ENCODE results near the gene LPCAT4. TPM values are rescaled to one million over a fixed set of nuclear protein-coding genes. Genes with fewer than 3 reads are reported as not detected.
"Not testable (repeated sequence)": the region's sequence is repeated elsewhere in the genome, so short reads cannot be mapped to it uniquely, and the experiment has no call there.

LPCAT4 gene, protein sequence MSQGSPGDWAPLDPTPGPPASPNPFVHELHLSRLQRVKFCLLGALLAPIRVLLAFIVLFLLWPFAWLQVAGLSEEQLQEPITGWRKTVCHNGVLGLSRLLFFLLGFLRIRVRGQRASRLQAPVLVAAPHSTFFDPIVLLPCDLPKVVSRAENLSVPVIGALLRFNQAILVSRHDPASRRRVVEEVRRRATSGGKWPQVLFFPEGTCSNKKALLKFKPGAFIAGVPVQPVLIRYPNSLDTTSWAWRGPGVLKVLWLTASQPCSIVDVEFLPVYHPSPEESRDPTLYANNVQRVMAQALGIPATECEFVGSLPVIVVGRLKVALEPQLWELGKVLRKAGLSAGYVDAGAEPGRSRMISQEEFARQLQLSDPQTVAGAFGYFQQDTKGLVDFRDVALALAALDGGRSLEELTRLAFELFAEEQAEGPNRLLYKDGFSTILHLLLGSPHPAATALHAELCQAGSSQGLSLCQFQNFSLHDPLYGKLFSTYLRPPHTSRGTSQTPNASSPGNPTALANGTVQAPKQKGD
- total RNA-seq: 6.2 and 6.3 TPM in 2 replicates
- 21.8 and 24.2 TPM in 2 replicates for polyA plus RNA-seq
- 20.0 and 21.4 TPM in 2 replicates for polyA plus RNA-seq (2012)
- 27.5 and 34.0 TPM in 2 replicates for polyA minus RNA-seq (ENCODE audit: low replicate concordance)

DNA sequence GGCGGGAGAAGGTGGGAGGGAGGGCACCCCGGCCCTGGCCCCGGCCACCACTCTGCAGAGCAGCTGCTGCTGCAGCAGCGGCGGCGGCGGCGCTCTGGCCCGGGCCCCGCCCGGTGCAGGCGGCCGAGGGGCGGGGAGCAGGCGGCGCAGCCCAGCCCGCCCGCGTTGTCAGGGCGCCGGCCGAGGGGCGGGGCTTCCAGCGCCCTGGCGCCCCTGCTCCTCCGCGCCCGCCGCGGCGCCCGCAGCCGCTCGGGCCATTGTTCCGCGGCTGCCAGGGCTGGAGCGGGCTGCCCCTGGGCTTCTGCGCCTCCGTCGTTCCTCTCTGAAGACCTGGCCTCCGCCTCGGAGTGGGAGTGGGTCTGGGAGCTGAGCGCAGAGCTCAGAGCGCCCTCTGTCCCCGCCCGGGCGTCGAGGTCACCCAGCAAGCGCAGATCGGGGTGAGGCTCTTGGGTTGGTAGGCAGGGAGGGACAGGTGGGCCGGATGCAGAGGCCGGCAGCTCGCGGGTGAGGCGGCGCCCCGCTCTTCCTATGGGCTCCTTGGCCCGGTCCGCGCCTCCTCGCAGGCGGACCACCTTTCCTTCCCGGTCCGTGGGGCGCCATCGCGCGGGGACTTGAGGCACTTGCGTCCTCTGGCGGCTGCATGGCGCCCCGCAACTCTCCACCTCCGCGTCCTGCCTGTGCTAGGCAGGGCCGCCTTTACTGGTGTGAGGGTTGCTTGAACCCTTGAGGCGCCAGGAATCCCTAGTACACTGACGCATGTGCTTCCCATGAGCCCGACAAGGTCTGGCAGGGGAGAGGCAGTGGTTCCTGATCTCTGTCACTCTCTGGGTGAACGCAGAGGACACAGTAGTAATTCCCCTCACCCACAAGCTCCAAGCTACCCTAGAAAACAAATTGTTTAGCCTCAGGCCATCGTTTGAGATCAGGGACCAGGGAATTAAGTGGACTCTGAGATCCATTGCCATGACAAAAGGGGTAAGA is at the start of gene LPCAT4:
Gene LPCAT4, minus strand, starts transcription at position 96 of the 981 bp plus-strand sequence. CDS start 96 bp downstream, outside the sequence.
- Histone ChIP-seq H3K4me1 (ENCODE audit: control insufficient read depth, extremely low read depth, insufficient read depth, low read length) (no peaks in the 10 kb centered on the region), H3K27ac (ENCODE audit: insufficient read depth, low read length) (peak within 1 kb of the TSS; percentile 67), H3K9me3 (ENCODE audit: control insufficient read depth, insufficient read depth, low read depth, low read length) (no peaks in the 10 kb centered on the region), H3K4me3 (replicated peaks in 1 of 4; ENCODE audit: control extremely low read depth in 1 of 4, insufficient read depth in 1 of 4, low read depth in 3 of 4, low read length in 4 of 4) (peak within 1 kb of the TSS; percentile 56 to 92 (median 80)), H3K79me2 (ENCODE audit: control insufficient read depth, insufficient read depth, low read length) (peaks cover 8% of the 10 kb centered on the region), H3K27me3 (ENCODE audit: control insufficient read depth, insufficient read depth, low read length) (no peaks in the 10 kb centered on the region), H4K20me1 (ENCODE audit: control insufficient read depth, extremely low read depth, insufficient read depth, low read length) (no peaks in the 10 kb centered on the region), H3K4me2 (ENCODE audit: extremely low read depth, insufficient read depth, low read length) (peak within 1 kb of the TSS; percentile 87), H3K36me3 (ENCODE audit: control insufficient read depth, insufficient read depth, low read length) (peaks cover under 1% of the 10 kb centered on the region), H2AFZ (ENCODE audit: low read length) (peak within 1 kb of the TSS; percentile 92), H3K9ac (ENCODE audit: insufficient read depth, low read length) (peak within 1 kb of the TSS; percentile 67)
- TF ChIP-seq EZH2 (IDR thresholded peaks at IDR 0.05; ENCODE audit: low read length, missing control alignments): no peak
- TF ChIP-seq, protein P1, sequence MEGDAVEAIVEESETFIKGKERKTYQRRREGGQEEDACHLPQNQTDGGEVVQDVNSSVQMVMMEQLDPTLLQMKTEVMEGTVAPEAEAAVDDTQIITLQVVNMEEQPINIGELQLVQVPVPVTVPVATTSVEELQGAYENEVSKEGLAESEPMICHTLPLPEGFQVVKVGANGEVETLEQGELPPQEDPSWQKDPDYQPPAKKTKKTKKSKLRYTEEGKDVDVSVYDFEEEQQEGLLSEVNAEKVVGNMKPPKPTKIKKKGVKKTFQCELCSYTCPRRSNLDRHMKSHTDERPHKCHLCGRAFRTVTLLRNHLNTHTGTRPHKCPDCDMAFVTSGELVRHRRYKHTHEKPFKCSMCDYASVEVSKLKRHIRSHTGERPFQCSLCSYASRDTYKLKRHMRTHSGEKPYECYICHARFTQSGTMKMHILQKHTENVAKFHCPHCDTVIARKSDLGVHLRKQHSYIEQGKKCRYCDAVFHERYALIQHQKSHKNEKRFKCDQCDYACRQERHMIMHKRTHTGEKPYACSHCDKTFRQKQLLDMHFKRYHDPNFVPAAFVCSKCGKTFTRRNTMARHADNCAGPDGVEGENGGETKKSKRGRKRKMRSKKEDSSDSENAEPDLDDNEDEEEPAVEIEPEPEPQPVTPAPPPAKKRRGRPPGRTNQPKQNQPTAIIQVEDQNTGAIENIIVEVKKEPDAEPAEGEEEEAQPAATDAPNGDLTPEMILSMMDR (conservative IDR thresholded peaks at IDR 0.05 in 1 of 2, IDR thresholded peaks at IDR 0.05 in 1 of 2; ENCODE audit: low read depth in 1 of 2, low read length in 2 of 2): peak; percentile 75 to 80
- DNase-seq (ENCODE audit: low read depth in 2 of 2): peak; percentile 80 to 85

DNA sequence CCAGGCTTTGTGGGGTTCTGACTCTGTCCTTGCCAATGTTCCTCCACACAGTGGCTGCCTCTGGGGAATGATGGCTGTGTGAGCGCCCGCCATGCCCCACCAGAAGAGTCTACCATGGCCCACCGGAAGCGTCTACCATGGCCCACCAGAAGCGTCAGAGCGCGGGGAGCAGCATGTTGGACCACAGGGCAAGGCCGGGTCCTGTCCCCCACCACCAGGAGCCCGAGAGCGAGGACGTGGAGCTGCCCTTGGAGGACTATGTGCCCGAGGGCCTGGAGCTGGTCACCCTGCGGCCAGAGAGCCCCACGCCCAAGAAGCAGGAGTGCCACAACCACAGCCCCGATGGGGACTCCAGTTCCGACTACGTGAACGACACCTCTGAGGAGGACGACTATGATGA is 42.5 kb upstream of the LPCAT4 start:
- H3K4me3 ChIP-seq (replicated peaks in 1 of 4; ENCODE audit: control extremely low read depth in 1 of 4, insufficient read depth in 1 of 4, low read depth in 3 of 4, low read length in 4 of 4); H3K27ac ChIP-seq (ENCODE audit: insufficient read depth, low read length); H3K27me3 ChIP-seq (ENCODE audit: control insufficient read depth, insufficient read depth, low read length); H3K36me3 ChIP-seq (ENCODE audit: control insufficient read depth, insufficient read depth, low read length); H3K4me2 ChIP-seq (ENCODE audit: extremely low read depth, insufficient read depth, low read length); H2AFZ ChIP-seq (ENCODE audit: low read length); H3K79me2 ChIP-seq (ENCODE audit: control insufficient read depth, insufficient read depth, low read length); DNase-seq (ENCODE audit: low read depth in 2 of 2); H3K9me3 ChIP-seq (ENCODE audit: control insufficient read depth, insufficient read depth, low read depth, low read length); H3K9ac ChIP-seq (ENCODE audit: insufficient read depth, low read length); H4K20me1 ChIP-seq (ENCODE audit: control insufficient read depth, extremely low read depth, insufficient read depth, low read length); H3K4me1 ChIP-seq (ENCODE audit: control insufficient read depth, extremely low read depth, insufficient read depth, low read length): not testable (repeated sequence)

DNA sequence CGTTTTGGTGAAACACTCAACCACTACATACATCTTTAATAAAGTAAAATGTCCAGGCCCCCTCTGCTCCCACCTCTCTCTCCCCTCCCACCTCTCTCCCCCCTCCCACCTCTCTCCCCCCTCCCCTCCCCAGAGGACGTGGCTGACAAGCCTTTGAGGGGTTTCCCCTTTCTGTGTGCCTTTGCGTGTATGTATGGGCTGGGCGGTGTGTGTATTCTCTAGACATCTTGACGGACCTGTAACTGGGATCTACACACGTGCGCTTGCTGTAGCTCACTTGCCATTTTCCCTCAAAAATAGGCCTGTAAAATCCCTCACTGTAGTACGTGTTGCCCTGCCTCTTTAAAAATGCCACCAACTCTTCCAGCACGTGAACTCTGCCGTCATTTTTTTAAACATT is 42.0 kb upstream of the LPCAT4 start:
- not testable (repeated sequence) for H4K20me1 ChIP-seq (ENCODE audit: control insufficient read depth, extremely low read depth, insufficient read depth, low read length); H3K4me3 ChIP-seq (replicated peaks in 1 of 4; ENCODE audit: control extremely low read depth in 1 of 4, insufficient read depth in 1 of 4, low read depth in 3 of 4, low read length in 4 of 4); H3K9me3 ChIP-seq (ENCODE audit: control insufficient read depth, insufficient read depth, low read depth, low read length); H3K27ac ChIP-seq (ENCODE audit: insufficient read depth, low read length); H3K27me3 ChIP-seq (ENCODE audit: control insufficient read depth, insufficient read depth, low read length); H3K79me2 ChIP-seq (ENCODE audit: control insufficient read depth, insufficient read depth, low read length); DNase-seq (ENCODE audit: low read depth in 2 of 2); H2AFZ ChIP-seq (ENCODE audit: low read length); H3K4me2 ChIP-seq (ENCODE audit: extremely low read depth, insufficient read depth, low read length); H3K36me3 ChIP-seq (ENCODE audit: control insufficient read depth, insufficient read depth, low read length); H3K9ac ChIP-seq (ENCODE audit: insufficient read depth, low read length); H3K4me1 ChIP-seq (ENCODE audit: control insufficient read depth, extremely low read depth, insufficient read depth, low read length)

DNA sequence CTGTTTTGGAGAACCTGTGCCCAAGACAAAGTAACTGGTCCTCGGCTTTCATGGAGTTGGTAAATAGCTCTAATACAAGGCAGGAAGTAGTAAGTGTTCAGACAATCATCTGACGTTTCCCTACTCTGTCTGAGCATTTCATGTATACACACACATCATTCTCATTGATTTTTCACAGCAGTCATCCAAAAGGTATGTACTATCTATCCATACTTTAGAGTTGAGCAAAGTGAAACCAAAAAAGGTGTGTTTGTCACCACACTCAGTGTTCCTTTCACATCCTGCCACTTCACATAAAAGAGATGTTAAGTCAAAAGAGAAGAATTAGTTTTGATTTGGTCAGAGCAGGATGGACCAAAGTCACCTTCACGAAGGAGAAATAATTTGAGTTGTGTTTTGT is 36.9 kb upstream of the LPCAT4 start:
- DNase-seq (ENCODE audit: low read depth in 2 of 2); H4K20me1 ChIP-seq (ENCODE audit: control insufficient read depth, extremely low read depth, insufficient read depth, low read length); H2AFZ ChIP-seq (ENCODE audit: low read length); H3K27ac ChIP-seq (ENCODE audit: insufficient read depth, low read length); H3K4me1 ChIP-seq (ENCODE audit: control insufficient read depth, extremely low read depth, insufficient read depth, low read length); H3K4me2 ChIP-seq (ENCODE audit: extremely low read depth, insufficient read depth, low read length); H3K27me3 ChIP-seq (ENCODE audit: control insufficient read depth, insufficient read depth, low read length); H3K36me3 ChIP-seq (ENCODE audit: control insufficient read depth, insufficient read depth, low read length); H3K9me3 ChIP-seq (ENCODE audit: control insufficient read depth, insufficient read depth, low read depth, low read length); H3K4me3 ChIP-seq (replicated peaks in 1 of 4; ENCODE audit: control extremely low read depth in 1 of 4, insufficient read depth in 1 of 4, low read depth in 3 of 4, low read length in 4 of 4); H3K9ac ChIP-seq (ENCODE audit: insufficient read depth, low read length); H3K79me2 ChIP-seq (ENCODE audit: control insufficient read depth, insufficient read depth, low read length): not testable (repeated sequence)

DNA sequence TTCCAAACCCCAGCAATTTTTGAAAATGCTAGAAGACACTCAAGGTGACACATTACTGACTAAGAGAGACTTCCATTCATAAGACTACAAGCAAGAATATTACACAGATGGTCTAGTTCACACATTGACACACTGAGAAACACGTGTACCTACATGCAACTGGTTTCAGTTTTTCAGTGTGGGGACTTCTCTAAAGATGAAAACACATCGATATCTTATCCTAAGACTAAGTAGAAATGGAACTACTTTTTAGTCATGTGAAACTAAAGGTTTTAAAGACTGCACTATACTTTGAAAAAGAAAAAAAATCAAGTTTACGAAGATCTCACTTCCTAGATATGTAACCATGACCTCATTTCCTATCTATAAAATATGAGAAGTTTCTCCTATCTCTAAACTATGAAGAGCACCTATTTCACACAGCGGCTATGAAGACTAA is 36.2 kb upstream of the LPCAT4 start:
- not testable (repeated sequence) for H3K27me3 ChIP-seq (ENCODE audit: control insufficient read depth, insufficient read depth, low read length); H2AFZ ChIP-seq (ENCODE audit: low read length); DNase-seq (ENCODE audit: low read depth in 2 of 2); H4K20me1 ChIP-seq (ENCODE audit: control insufficient read depth, extremely low read depth, insufficient read depth, low read length); H3K79me2 ChIP-seq (ENCODE audit: control insufficient read depth, insufficient read depth, low read length); H3K4me3 ChIP-seq (replicated peaks in 1 of 4; ENCODE audit: control extremely low read depth in 1 of 4, insufficient read depth in 1 of 4, low read depth in 3 of 4, low read length in 4 of 4); H3K4me2 ChIP-seq (ENCODE audit: extremely low read depth, insufficient read depth, low read length); H3K9me3 ChIP-seq (ENCODE audit: control insufficient read depth, insufficient read depth, low read depth, low read length); H3K4me1 ChIP-seq (ENCODE audit: control insufficient read depth, extremely low read depth, insufficient read depth, low read length); H3K36me3 ChIP-seq (ENCODE audit: control insufficient read depth, insufficient read depth, low read length); H3K9ac ChIP-seq (ENCODE audit: insufficient read depth, low read length); H3K27ac ChIP-seq (ENCODE audit: insufficient read depth, low read length)

Data from fibroblast of lung (primary cell).